ENCODE measurements around the gene FRAS1. TPM values are rescaled to one million over a fixed set of nuclear protein-coding genes. Genes with fewer than 3 reads are reported as not detected.
A peak's percentile ranks its signal among the peaks of the same experiment; 100 is the strongest.

The FRAS1 gene
- total and polyA plus RNA-seq, 9 of the 15 experiments (the other 6 are each of a cell fraction or from before 2014, with no cell fraction given) = under 0.01 to 0.11 (median 0.04) TPM; not detected in 2

GRCh38 chr4:78396613-78397291, 339.6 kb downstream of the FRAS1 start:
- Histone ChIP-seq H3K9ac (ENCODE audit: insufficient read depth in 1 of 2, low read depth in 2 of 2, low read length in 2 of 2) (no peak overlapping the region), H3K9me3 (replicated peaks; ENCODE audit: control insufficient read depth, insufficient read depth, low read depth, low read length) (no peaks in the 10 kb centered on the region; the same call in 1 of the 2 replicates), H4K20me1 (replicated peaks; ENCODE audit: control insufficient read depth, insufficient read depth, low read length) (no peaks in the 10 kb centered on the region), H3K27ac (ENCODE audit: extremely low read depth, low read depth, low read length) (no peak overlapping the region), H3K36me3 (ENCODE audit: control insufficient read depth, insufficient read depth, low read length) (no peaks in the 10 kb centered on the region), H3K79me2 (ENCODE audit: control insufficient read depth, insufficient read depth, low read length) (no peaks in the 10 kb centered on the region), H3K27me3 (ENCODE audit: control insufficient read depth in 2 of 2, insufficient read depth in 2 of 2, low read length in 2 of 2) (no peaks in the 10 kb centered on the region), H3K4me3 (no peak overlapping the region), H3K9me1 (ENCODE audit: control insufficient read depth, insufficient read depth, low read length) (no peaks in the 10 kb centered on the region), H3K4me1 (replicated peaks in 1 of 2; ENCODE audit: control insufficient read depth in 2 of 2, insufficient read depth in 2 of 2, low read length in 2 of 2) (no peaks in the 10 kb centered on the region), H2AFZ (ENCODE audit: low read depth, low read length) (no peak overlapping the region), H3K4me2 (ENCODE audit: insufficient read depth, low read length) (no peak overlapping the region)
- intact Hi-C loops (cut with micrococcal nuclease) = no loop called here
- no peak for ATAC-seq
- peak; percentile 23 for TF ChIP-seq ZNF280A (IDR thresholded peaks at IDR 0.05; ENCODE audit: low read depth, partially characterized antibody)
- TF ChIP-seq ZSCAN32 (CRISPR knock-in tag; IDR thresholded peaks at IDR 0.05) = no peak
- no peak for TF ChIP-seq ZNF408 (CRISPR knock-in tag; IDR thresholded peaks at IDR 0.05; ENCODE audit: low read depth)
- TF ChIP-seq SNRNP70 (optimal IDR thresholded peaks at IDR 0.05; ENCODE audit: low read depth, low read length) = no peak
- TF ChIP-seq ATF3 (IDR thresholded peaks at IDR 0.05) = no peak
- TF ChIP-seq ATF3 (CRISPR knock-in tag; conservative IDR thresholded peaks at IDR 0.05) = no peak
- 0 out of 2 replicates have a peak, but pooled peaks have one; percentile 23 for TF ChIP-seq TRIM28 (IDR thresholded peaks at IDR 0.05)
- no TSS peak for BruUV-seq (replicated peaks)
- in situ Hi-C loops (cut with MboI) = no loop called here
- no peak for DNase-seq (ENCODE audit: extremely low read depth in 1 of 4, low spot score in 3 of 4)
- POLR2A ChIA-PET = interaction anchor here (1.0 kb wide), 1 partner anchor 32 kb away, joined by 3 read pairs; no protein-coding TSS in a partner anchor
- 0% methylated on average over 4 of the region's 4 CpGs for WGBS (ENCODE audit: insufficient coverage, low coverage, missing lambda C conversion rate)
- peak; percentile 51 for FAIRE-seq
- CTCF ChIA-PET (ENCODE audit: low intra/inter-chr PET ratio) = no interaction called here
